Fibroblast of lung (primary cell): ENCODE measurements around the gene TRIM67. TPM values are rescaled to one million over a fixed set of nuclear protein-coding genes. Genes with fewer than 3 reads are reported as not detected.
"Not testable (repeated sequence)": the region's sequence is repeated elsewhere in the genome, so short reads cannot be mapped to it uniquely, and the experiment has no call there.

Experiments
- DNase-seq, 2 donors: peaks; one replicate each; pipeline versions ENCODE4 v3.0.0 to v3.0.0-alpha.2; 2010; ENCODE audit warnings: low read depth in 2 of 2
- H2AFZ ChIP-seq: 2 replicates; pipeline ENCODE4 v1.5.1; 2012; ENCODE audit warnings: low read length, control low read depth, inconsistent platforms
- H3K27ac ChIP-seq: 2 replicates; pipeline ENCODE4 v1.5.1; 2011; ENCODE audit warnings: low read length, control low read depth; ENCODE audit not compliant: insufficient read depth
- H3K27me3 ChIP-seq: 2 replicates; pipeline ENCODE4 v1.5.1; 2011; ENCODE audit warnings: mild to moderate bottlenecking, low read length; ENCODE audit not compliant: control insufficient read depth, insufficient read depth
- H3K36me3 ChIP-seq: 2 replicates; pipeline ENCODE4 v1.5.1; 2011; ENCODE audit warnings: low read length; ENCODE audit not compliant: control insufficient read depth, insufficient read depth
- H3K4me1 ChIP-seq: 2 replicates; pipeline ENCODE4 v1.5.1; 2011; ENCODE audit warnings: low read length; ENCODE audit not compliant: control insufficient read depth, insufficient read depth; ENCODE audit errors: extremely low read depth
- H3K4me2 ChIP-seq: 2 replicates; pipeline ENCODE4 v1.5.1; 2011; ENCODE audit warnings: low read length, control low read depth; ENCODE audit not compliant: insufficient read depth; ENCODE audit errors: extremely low read depth
- H3K4me3 ChIP-seq, 4 experiments: fragments of 200-600 bp in 1 of 4; sonication (generic) in 1 of 4; replicated peaks in 1 of 4; 2 replicates each; pipeline ENCODE4 v1.5.1; 2011 to 2016; ENCODE audit warnings: low read length in 4 of 4, low read depth in 3 of 4, mild to moderate bottlenecking in 3 of 4, control low read depth in 2 of 4, inconsistent platforms in 1 of 4, mixed read lengths in 1 of 4; ENCODE audit not compliant: insufficient read depth in 1 of 4; ENCODE audit errors: control extremely low read depth in 1 of 4
- H3K79me2 ChIP-seq: 2 replicates; pipeline ENCODE4 v1.5.1; 2012; ENCODE audit warnings: mild to moderate bottlenecking, low read length, inconsistent platforms; ENCODE audit not compliant: control insufficient read depth, insufficient read depth
- H3K9ac ChIP-seq: 2 replicates; pipeline ENCODE4 v1.5.1; 2011; ENCODE audit warnings: mild to moderate bottlenecking, low read length, control low read depth; ENCODE audit not compliant: insufficient read depth
- H3K9me3 ChIP-seq: 2 replicates; pipeline ENCODE4 v1.5.1; 2012; ENCODE audit warnings: low read depth, low read length; ENCODE audit not compliant: control insufficient read depth, insufficient read depth
- H4K20me1 ChIP-seq: 2 replicates; pipeline ENCODE4 v1.5.1; 2011; ENCODE audit warnings: low read length; ENCODE audit not compliant: control insufficient read depth, insufficient read depth; ENCODE audit errors: extremely low read depth
- CTCF ChIP-seq, 2 donors: IDR thresholded peaks in 1 of 2; conservative IDR thresholded peaks in 1 of 2; 1 replicate in 1 of 2; 2 replicates in 1 of 2; pipeline ENCODE4 v1.5.1; 2011 to 2012; ENCODE audit warnings: low read length in 2 of 2, control low read depth in 1 of 2, inconsistent platforms in 1 of 2, low read depth in 1 of 2, mild to moderate bottlenecking in 1 of 2
- EZH2 ChIP-seq: IDR thresholded peaks from 2 replicates; pipeline ENCODE4 v1.5.1; 2012; ENCODE audit warnings: low read length, control low read depth, mild to moderate bottlenecking; ENCODE audit errors: missing control alignments
- polyA plus RNA-seq, 2 donors: library from polyadenylated mRNA; depleted of rRNA in 1 of 2; stranded (reverse) in 1 of 2; unstranded in 1 of 2; fragments of >200 nt; gene quantifications; 2 replicates each; pipeline ENCODE4 v1.2.1, GENCODE V29; 2011 to 2012; ENCODE audit warnings: missing spikeins in 1 of 2
- total RNA-seq: library from RNA; depleted of rRNA; stranded (reverse); fragments of >200 nt; gene quantifications from 2 replicates; pipeline ENCODE4 v1.2.1, GENCODE V29; 2014

Gene TRIM67
- total and polyA plus RNA-seq, 2 donors (not counting 1 experiment from before 2014, with no cell fraction given): 0.02 to 0.17 TPM

- no peak for TF ChIP-seq EZH2
- no peak for TF ChIP-seq CTCF (conservative IDR thresholded peaks at IDR 0.05 in 1 of 2, IDR thresholded peaks at IDR 0.05 in 1 of 2; ENCODE audit: low read depth in 1 of 2, low read length in 2 of 2)
- Histone ChIP-seq H2AFZ (no peak overlapping the region), H3K36me3 (no peaks in the 10 kb centered on the region), H3K27ac (no peak overlapping the region), H3K4me1 (no peaks in the 10 kb centered on the region), H3K4me2 (no peak overlapping the region), H3K27me3 (peaks cover 15% of the 10 kb centered on the region), H3K4me3 (no peak overlapping the region), H3K9ac (no peak overlapping the region), H3K9me3 (no peaks in the 10 kb centered on the region), H3K79me2 (no peaks in the 10 kb centered on the region), H4K20me1 (no peaks in the 10 kb centered on the region)
- peak in 1 of 2 donors; percentile 37 for DNase-seq
Observed at GRCh38 chr1:231157311-231157710, 4.5 kb upstream of the TRIM67 start.

- H3K4me2 ChIP-seq, H3K4me1 ChIP-seq, H4K20me1 ChIP-seq: not testable (repeated sequence)
Observed at GRCh38 chr1:231158141-231158540, 3.7 kb upstream of the TRIM67 start.

GRCh38 chr1:231159202-231159962 is 2.5 kb upstream of the TRIM67 start:
- Histone ChIP-seq H3K79me2 (no peaks in the 10 kb centered on the region), H3K9me3 (no peaks in the 10 kb centered on the region), H3K27ac (no peak overlapping the region), H4K20me1 (no peaks in the 10 kb centered on the region), H3K4me1 (peaks cover 4% of the 10 kb centered on the region), H2AFZ (no peak overlapping the region), H3K4me2 (no peak overlapping the region), H3K36me3 (no peaks in the 10 kb centered on the region), H3K4me3 (no peak overlapping the region), H3K9ac (no peak overlapping the region), H3K27me3 (peaks cover 30% of the 10 kb centered on the region)
- TF ChIP-seq EZH2: no peak
- no peak for TF ChIP-seq CTCF (conservative IDR thresholded peaks at IDR 0.05 in 1 of 2, IDR thresholded peaks at IDR 0.05 in 1 of 2; ENCODE audit: low read depth in 1 of 2, low read length in 2 of 2)
- no peak for DNase-seq

More at GRCh38 chr1:231158141-231158540, 3.7 kb upstream of the TRIM67 start:
- not testable (repeated sequence) for H3K27ac ChIP-seq, H2AFZ ChIP-seq, H3K9ac ChIP-seq, H3K79me2 ChIP-seq, H3K9me3 ChIP-seq, DNase-seq, H3K36me3 ChIP-seq, H3K4me3 ChIP-seq
- peaks cover 20% of the 10 kb centered on the region for H3K27me3 ChIP-seq
